ENCODE measurements around the gene EFNA2. TPM values are rescaled to one million over a fixed set of nuclear protein-coding genes. Genes with fewer than 3 reads are reported as not detected.
A peak's percentile ranks its signal among the peaks of the same experiment; 100 is the strongest.

The EFNA2 gene
- total RNA-seq, 4 donors from 2014 or later, result not detected

- TF ChIP-seq CTCF (IDR thresholded peaks at IDR 0.05), result no peak
- no peak for TF ChIP-seq POLR2A (IDR thresholded peaks at IDR 0.05)
- DNase-seq (ENCODE audit: low spot score in 2 of 2), result peak in 1 of 2 donors; percentile 55
- intact Hi-C loops (cut with DNase I; ENCODE audit: low total_unique reads), result no loop called here
- peak overlapping the region; percentile 58 for H3K4me3 ChIP-seq (ENCODE audit: low read depth, poor library complexity, severe bottlenecking)
- WGBS, 2 donors, result 20 to 22% methylated on average over 8 of the region's 8 CpGs
These were observed 15.3 kb upstream of the EFNA2 start for GRCh38 chr19:1270213-1270853.

GRCh38 chr19:1270854-1271527, 14.7 kb upstream of the EFNA2 start:
- DNase-seq (ENCODE audit: low spot score in 2 of 2), result peak in 1 of 2 donors; percentile 91
- 42 to 44% methylated on average over 26 of the region's 26 CpGs for WGBS, 2 donors
- TF ChIP-seq POLR2A (IDR thresholded peaks at IDR 0.05) (no peak), CTCF (IDR thresholded peaks at IDR 0.05) (no peak)
- H3K4me3 ChIP-seq (ENCODE audit: low read depth, poor library complexity, severe bottlenecking), result no peak overlapping the region
- intact Hi-C loops (cut with DNase I; ENCODE audit: low total_unique reads), result no loop called here

GRCh38 chr19:1271528-1272422, 13.9 kb upstream of the EFNA2 start:
- TF ChIP-seq POLR2A (IDR thresholded peaks at IDR 0.05) (no peak), CTCF (IDR thresholded peaks at IDR 0.05) (no peak)
- peak in 1 of 2 donors; percentile 89 for DNase-seq (ENCODE audit: low spot score in 2 of 2)
- 68 to 78% methylated on average over 34 to 37 of the region's 37 CpGs for WGBS, 2 donors
- no peak overlapping the region for H3K4me3 ChIP-seq (ENCODE audit: low read depth, poor library complexity, severe bottlenecking)
- intact Hi-C loops (cut with DNase I; ENCODE audit: low total_unique reads), result no loop called here

- WGBS, 2 donors, result 77 to 80% methylated on average over 33 of the region's 33 CpGs
- H3K4me3 ChIP-seq (ENCODE audit: low read depth, poor library complexity, severe bottlenecking), result no peak overlapping the region
- TF ChIP-seq CTCF (IDR thresholded peaks at IDR 0.05), result no peak
- TF ChIP-seq POLR2A (IDR thresholded peaks at IDR 0.05), result no peak
- DNase-seq (ENCODE audit: low spot score in 2 of 2), result no peak
- intact Hi-C loops (cut with DNase I; ENCODE audit: low total_unique reads), result no loop called here
These were observed 13.0 kb upstream of the EFNA2 start for GRCh38 chr19:1272423-1273262.
